Esophagus muscularis mucosa (tissue), 3 donors: ENCODE measurements around the gene ANKRD9.

Source experiments
- POLR2A ChIP-seq: fragments of 450-650 bp; IDR thresholded peaks from one replicate; pipeline ENCODE4 v1.6.1; 2017; ENCODE audit warnings: antibody characterized with exemption, moderate library complexity, mild to moderate bottlenecking, low read depth
- POLR2AphosphoS5 ChIP-seq, 2 donors: sonication (generic); formaldehyde crosslinking; IDR thresholded peaks; one replicate each; pipeline ENCODE4 v1.6.1; 2017; ENCODE audit warnings: antibody characterized with exemption in 2 of 2
- TF ChIP-seq, protein P1 (sequence below), 3 experiments: fragments of 200-600 bp in 2 of 3; fragments of 450-650 bp in 1 of 3; sonication (generic) in 2 of 3; IDR thresholded peaks; one replicate each; pipeline ENCODE4 v1.5.1; 2017 to 2019; ENCODE audit warnings: antibody characterized with exemption in 3 of 3, mild to moderate bottlenecking in 2 of 3, moderate library complexity in 1 of 3

DNA sequence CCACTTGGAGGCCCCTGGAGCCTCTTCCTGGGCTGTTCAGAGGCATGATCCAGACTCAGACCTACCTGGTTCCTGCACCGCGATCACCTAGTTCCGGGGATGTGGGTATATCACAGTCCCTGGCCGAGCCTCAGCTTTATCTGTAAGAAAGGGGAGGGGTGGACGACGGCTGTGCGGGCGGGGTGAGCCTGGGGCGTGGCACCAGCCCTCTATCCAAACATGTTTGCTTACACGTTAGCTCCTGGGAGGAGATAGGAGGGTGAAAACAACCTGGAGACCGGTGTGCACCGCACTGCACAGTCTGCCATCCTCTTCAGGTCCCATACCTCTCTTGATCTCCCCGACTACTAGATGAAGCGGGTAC is 1.2 kb downstream of the ANKRD9 start:
- TF ChIP-seq, protein P1, sequence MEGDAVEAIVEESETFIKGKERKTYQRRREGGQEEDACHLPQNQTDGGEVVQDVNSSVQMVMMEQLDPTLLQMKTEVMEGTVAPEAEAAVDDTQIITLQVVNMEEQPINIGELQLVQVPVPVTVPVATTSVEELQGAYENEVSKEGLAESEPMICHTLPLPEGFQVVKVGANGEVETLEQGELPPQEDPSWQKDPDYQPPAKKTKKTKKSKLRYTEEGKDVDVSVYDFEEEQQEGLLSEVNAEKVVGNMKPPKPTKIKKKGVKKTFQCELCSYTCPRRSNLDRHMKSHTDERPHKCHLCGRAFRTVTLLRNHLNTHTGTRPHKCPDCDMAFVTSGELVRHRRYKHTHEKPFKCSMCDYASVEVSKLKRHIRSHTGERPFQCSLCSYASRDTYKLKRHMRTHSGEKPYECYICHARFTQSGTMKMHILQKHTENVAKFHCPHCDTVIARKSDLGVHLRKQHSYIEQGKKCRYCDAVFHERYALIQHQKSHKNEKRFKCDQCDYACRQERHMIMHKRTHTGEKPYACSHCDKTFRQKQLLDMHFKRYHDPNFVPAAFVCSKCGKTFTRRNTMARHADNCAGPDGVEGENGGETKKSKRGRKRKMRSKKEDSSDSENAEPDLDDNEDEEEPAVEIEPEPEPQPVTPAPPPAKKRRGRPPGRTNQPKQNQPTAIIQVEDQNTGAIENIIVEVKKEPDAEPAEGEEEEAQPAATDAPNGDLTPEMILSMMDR (IDR thresholded peaks at IDR 0.05) = no peak
- TF ChIP-seq POLR2A = peak; percentile 1
- no peak for TF ChIP-seq POLR2AphosphoS5 (IDR thresholded peaks at IDR 0.05)
